Testis (tissue), 2 donors: ENCODE results near the gene TBX2.

Source experiments
- POLR2A ChIP-seq: fragments of 450-650 bp; IDR thresholded peaks from one replicate; pipeline ENCODE4 v1.6.1; 2017; ENCODE audit warnings: antibody characterized with exemption, mild to moderate bottlenecking, moderate library complexity
- TF ChIP-seq, protein P1 (sequence below), 3 experiments: fragments of 450-650 bp in 2 of 3; fragments of 200-600 bp in 1 of 3; sonication (generic) in 1 of 3; IDR thresholded peaks; one replicate each; pipeline ENCODE4 v1.5.1; 2016 to 2019; ENCODE audit warnings: antibody characterized with exemption in 3 of 3, mild to moderate bottlenecking in 2 of 3, moderate library complexity in 1 of 3

DNA sequence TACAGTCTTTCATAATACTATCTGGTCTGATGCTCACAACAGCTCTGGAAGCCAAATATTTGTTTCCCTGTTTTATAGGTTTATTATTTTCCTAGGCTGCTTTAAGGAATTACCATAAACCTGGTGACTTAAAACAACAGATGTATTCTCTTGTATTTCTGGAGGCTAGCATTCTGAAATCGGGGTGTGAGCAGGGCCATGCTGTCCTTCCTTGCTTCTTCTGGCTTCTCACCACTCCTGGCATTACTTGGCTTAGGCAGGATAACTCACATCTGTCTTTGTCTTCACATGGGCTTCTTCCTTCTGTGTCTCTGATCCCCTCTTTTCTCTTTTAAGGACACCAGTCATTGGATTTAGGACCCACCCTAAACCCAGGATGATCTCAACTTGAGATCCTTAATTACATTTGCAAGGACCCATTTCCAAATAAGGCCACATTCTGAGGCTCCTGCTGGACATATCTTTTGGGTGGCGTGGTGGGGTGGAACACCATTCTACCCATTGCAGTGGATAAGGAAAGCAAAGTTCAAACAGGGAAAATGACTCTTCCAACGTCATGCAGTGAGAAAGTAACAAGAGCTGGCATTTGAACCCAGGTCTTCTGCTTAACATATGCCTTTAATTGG is 39.2 kb upstream of the TBX2 start:
- TF ChIP-seq, protein P1, sequence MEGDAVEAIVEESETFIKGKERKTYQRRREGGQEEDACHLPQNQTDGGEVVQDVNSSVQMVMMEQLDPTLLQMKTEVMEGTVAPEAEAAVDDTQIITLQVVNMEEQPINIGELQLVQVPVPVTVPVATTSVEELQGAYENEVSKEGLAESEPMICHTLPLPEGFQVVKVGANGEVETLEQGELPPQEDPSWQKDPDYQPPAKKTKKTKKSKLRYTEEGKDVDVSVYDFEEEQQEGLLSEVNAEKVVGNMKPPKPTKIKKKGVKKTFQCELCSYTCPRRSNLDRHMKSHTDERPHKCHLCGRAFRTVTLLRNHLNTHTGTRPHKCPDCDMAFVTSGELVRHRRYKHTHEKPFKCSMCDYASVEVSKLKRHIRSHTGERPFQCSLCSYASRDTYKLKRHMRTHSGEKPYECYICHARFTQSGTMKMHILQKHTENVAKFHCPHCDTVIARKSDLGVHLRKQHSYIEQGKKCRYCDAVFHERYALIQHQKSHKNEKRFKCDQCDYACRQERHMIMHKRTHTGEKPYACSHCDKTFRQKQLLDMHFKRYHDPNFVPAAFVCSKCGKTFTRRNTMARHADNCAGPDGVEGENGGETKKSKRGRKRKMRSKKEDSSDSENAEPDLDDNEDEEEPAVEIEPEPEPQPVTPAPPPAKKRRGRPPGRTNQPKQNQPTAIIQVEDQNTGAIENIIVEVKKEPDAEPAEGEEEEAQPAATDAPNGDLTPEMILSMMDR (IDR thresholded peaks at IDR 0.05), result no peak
- TF ChIP-seq POLR2A, result no peak
